Activated CD4-positive, alpha-beta T cell treated with anti-CD3 and anti-CD28 coated beads for 48 hours (primary cell): ENCODE data around the gene PEX5L.

Source experiments
- DNase-seq: peaks from one replicate; pipeline ENCODE4 v3.0.0-alpha.2; 2020

Gene PEX5L

DNA sequence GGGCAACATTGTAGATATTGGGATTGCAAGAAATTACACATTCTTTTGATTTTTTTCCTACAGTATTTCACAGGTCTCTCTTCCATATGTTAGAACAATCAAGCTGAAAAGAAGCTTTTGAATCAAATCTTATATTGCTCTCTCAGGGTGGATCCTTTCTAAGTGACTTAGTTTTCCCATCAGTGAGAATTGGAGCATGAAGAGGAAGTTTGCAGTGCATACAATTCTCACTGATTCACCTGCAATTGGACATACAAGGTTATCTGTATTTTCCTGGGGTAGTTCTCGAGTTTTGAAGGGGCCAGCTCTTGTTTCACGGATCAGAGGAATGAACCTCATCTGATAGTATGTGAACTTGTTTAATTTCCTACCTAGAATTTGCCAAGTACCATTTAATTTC is 150.8 kb downstream of the PEX5L start:
- no peak for DNase-seq

DNA sequence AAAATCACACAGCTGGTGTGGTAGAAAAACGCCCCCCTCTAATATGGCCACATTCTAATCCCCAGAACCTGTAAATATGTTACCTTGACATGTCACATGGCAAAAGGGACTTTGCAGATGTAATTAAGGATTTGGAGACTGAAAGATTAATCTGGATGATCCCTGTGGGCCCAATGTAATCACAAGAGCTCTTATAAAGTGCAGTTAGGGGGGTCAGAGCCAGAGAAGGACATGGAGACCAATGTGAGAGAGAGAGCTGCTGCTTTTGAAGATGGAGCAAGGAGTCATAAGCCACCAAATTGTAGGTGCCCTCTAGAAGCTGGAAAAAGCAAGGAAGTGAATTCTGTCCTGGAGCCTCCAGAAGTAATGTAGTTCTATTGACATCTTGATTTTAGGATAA is 152.6 kb downstream of the PEX5L start:
- no peak for DNase-seq

DNA sequence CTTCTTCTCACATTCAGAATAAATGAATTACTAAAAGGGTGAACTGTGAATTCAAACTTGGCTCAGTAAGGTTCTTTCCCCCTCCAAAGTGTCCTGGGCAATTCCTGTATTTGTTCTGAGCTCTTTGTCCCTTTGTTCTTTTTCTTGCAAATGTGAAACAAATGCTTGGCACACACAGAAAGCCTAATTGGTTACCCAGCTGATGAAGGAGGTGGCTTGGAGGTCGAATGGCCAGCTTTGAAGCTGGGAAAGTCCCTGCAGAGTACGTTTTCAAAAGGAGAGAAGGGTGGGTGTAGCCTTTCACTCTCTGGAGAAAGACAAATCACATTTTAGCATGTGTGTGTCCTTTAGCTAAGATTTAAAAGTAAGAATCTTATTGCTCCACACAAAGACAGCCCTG is 154.4 kb downstream of the PEX5L start:
- no peak for DNase-seq

DNA sequence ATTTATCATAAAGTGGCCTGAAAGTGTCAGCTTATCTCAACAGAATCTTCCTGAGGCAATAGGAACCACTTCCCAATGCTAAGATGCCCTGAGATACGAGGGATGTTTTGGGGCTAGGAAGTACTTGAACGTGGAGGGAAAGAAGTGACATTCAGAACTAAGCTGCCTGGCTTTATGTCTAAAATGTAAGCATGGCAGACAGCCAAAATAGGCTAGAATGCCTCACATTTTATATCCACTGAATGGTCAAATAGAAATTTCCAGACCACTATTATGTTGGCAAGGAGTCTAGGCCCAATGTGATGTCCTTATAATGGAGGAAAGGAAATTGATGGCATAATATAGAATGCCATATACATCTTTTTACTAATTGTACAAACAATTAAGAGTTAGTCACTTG is 154.9 kb downstream of the PEX5L start:
- no peak for DNase-seq

DNA sequence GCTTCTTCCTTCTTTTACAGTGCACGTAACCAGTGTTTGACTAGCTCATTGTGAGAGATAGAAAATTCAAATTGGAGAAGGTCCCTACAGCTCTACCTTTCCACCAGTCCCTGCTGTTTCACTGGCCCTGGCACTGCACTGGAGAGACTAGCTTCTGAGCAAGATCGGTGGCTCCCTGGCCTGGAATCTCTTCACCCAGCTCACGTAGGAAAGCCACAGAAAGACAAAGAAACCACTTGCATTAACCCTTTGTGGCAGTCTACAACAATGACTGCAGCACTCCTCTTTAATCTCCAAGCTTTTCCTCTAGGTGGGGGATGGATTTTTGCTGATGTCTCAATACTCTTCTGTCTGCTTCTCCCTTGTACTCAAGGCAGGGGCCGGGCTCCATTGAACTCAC is 155.9 kb downstream of the PEX5L start:
- no peak for DNase-seq

DNA sequence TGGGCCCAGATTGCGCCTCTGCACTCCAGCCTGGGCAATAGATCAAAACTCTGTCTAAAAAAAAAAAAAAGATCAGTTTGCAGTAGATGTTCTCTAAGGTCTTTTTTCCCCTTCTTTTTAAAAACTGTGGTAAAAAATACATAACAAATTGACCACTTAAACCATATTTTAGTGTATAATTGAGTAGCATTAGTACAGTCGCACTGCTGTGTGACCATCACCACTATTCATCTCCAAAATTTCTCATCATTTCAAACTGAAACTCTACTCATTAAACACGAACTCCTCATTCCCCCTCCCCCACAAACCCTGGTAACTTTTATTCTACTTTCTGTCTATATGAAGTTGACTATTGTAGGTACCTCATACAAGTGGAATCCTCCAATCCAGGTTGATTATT is 160.3 kb downstream of the PEX5L start:
- no peak for DNase-seq

DNA sequence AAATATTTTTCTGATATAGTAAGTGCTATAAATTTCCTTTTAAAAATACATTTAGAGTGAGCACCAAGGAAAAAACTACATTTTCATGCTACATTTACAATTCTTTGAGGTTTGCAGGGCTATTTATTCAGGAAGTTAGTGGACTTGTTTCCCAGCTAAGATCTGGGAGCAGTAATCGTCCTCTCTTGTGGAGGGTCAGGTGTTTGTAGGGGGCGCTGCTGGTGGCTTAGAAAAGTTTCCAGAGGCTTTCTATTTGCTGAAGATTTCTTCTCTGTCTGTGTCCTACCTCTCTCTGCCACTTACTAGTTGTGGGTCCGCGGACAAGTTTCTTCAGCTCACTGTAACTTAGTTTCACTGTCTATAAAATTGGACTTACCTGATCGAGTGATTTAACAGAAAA is 163.9 kb downstream of the PEX5L start:
- DNase-seq = no peak

DNA sequence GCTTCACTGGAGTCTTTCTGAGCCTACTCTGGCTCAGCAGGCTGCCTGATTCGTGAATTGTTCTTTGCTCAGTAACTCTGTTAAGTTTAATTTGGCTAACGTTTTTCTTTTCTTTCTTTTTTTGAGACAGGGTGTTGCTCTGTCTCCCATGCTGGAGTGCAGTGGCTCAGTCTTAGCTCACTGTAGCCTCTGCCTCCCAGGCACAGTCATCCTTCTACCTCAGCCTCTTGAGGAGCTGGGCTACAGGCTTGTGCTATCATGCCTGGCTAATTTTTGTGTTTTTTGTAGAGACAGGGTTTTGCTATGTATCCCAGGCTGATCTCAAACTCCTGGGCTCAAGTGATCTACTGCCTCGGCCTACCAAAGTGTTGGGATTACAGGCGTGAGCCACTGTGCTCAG is 165.0 kb downstream of the PEX5L start:
- DNase-seq = no peak

DNA sequence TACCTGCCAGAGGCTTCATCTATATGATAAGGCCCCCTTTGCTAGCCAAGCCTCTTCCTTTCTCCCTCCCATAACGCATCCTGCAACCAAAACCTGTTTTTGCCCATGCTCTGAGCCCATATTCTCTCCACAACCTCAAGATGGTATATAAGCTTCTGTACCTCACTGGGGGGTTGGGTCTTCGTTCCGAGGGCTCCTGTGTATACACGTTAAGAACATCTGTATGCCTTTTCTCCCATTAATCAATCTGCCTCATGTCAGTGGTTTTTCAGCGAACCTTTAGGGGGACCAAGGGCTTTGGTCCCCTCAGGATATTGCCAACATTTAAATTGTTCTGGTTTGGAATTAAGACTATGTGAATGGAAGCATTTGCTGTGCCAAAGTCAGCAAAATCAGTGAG is 168.0 kb downstream of the PEX5L start:
- DNase-seq = no peak

DNA sequence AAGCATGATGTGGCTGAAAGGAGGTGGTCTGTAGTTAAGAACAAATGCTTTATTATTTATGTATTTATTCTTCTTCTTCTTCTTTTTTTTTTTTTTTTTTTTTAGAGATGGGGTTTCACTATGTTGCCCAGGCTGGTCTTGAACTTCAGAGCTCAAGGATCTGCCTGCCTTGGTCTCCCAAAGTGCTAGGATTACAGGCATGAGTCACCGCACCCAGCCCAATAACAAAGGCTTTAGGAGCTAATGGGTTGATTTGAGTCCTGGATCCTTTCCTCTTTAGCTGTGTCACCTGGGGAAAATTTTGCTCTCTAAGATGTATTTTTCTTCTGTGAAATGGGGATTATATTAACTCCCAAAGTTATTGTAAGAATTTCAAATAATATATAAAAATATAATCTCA is 168.8 kb downstream of the PEX5L start:
- no peak for DNase-seq

DNA sequence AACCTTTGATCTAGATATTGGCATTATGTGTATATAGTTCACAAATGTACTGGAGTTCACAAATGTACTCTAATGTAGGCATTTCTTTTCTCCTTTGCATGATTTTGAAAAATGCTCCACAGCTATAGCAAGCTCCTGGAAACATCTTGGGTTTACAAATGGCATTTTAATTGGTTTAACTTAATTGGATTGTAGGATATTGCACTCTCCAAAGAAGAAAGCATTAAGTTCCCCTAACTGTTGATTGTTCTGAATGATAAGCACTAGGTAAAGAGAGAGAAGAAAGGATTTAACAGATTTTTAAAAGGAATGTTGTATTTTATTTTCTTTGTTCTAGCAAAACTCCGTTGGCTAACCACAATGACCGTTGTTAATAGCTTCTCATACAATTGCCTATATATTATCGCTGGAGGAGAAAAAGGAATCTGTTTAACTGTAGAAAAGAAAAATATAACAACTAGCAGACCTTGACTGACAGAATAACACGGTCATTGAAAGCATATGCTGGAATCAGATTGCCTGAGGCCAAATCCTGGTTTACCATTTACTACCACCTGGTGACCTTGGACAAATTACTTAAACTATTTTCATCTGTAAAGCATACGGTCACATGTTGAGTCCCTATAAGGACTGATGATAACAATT is 170.8 kb downstream of the PEX5L start:
- no peak for DNase-seq

DNA sequence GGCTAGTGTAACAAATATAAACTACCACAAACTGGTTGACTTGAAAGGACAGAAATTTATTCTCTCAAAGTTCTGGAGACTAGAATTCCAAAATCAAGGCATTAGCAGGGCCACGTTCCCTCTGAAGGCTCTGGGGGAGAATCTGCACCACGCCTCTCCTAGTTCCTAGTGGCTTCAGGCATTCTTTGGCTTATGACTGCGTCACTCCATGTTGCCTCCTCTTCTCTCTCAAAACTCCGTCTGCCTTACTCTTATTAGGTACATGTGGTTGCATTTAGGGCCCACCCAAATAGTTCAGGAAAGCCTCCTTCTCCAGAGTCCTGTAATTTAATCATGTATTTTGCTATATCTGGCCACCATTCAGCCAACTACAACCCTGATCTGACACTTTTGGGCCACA is 174.8 kb downstream of the PEX5L start:
- no peak for DNase-seq

DNA sequence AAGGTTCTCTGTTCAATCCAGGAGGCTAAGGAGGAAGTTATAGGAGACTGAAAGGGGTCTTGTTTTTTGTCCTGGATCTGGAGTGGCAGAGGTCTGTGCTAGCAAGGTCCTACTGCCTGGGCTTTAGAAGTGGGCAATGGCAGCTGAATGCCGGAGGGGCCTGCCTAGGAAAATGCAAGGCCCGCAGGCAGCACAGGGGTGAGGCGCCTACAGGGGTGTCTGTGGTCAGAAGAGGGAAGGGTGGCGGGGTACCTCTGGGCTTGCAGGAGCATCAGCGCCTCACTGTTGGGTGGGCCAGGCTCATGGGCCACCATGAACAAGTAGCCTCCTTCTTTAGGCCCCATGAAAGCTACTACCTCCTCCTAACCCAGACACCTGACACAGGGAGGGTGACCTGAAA is 175.4 kb downstream of the PEX5L start:
- DNase-seq = no peak

DNA sequence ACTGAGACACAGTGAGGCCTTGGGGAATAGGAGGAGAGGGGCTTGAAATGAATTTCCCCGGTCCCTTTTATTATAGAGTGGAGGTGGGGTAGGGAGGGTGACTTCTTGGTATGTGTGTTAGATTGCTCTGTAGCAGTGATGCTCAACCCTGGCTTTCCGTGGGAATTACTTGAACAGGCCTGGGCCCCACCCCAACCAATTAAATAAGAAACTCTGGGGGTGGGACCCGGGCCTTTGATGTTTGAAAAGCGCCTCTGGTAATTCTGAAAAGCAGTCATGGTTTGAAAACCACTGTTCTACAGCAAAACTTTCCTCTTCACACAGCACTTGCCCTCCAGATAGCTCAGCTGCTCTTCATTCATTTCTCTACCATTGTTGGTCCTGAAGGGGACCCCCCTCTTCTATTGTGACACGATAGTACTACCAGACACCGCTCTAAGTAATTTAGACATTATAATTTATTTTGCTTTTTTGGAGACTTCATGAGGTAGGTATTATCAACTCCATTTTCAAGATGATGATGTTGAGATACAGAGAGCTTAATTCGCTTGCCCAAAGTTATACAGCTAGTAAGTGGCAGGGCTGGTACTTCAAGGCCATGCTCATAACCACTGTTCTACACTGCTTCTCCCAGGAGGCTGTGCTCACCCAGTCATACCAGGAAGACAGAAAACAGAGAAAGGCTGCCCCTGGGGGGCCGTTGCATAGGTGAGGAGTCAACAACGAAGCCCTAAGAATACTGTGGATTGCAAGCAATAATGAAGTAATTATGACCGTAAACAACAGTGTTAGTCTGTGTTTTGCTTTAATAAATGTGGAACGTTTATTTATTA is 176.2 kb downstream of the PEX5L start:
- DNase-seq = peak; percentile 16

DNA sequence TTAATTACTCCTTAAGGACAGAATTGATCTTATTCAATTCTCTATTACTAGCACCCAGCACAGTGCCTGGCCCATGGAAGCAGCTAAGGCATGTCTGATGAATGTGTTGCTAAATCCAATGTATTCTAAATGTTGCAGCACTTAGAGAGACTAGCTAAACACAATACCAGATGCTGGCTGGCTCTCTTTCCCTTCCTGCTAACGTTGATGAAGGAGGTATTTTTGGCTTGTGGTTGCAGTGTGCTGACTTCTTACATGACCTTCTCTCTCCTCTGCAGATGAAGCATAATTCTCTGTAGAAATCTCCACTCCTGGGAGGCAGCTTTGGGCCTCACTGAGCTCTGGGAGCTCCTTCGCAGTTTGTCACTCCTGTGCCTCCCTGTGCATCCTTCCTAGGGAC is 183.6 kb downstream of the PEX5L start:
- no peak for DNase-seq

DNA sequence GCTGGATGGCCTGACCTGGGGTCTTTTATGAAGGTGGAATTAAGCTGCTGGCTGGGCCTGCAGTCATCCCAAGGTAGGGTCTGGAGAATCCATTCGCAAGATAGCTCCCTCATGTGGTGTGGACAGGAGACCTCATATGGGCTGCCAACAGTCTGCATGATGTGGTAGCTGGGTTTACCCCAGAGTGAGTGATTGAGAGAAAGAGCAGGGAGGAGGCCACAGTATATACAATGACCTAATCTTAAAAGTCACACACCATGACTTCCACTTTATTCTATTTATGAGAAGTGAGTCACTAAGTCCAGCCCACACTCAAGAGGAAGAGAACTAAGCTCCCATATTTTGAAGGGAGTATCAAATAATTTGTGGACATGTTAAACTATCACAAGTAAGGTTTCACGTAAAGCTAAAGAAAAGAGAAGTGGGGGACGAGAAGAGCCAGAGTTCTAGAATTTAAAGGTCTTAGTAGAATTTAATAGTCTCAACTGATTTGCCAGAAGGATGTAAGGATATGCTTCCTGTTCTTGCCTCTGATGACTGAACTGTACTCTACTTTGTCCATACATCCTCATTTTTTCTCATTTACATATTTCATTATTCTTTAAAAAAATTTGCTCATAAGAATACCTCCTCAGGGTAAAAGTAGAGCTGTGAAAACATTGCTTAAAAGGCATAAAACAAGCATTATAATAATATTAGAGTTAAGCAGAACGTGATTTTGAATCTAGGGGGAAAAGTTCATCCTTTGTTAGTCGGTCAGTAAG is 184.4 kb downstream of the PEX5L start:
- DNase-seq = no peak

DNA sequence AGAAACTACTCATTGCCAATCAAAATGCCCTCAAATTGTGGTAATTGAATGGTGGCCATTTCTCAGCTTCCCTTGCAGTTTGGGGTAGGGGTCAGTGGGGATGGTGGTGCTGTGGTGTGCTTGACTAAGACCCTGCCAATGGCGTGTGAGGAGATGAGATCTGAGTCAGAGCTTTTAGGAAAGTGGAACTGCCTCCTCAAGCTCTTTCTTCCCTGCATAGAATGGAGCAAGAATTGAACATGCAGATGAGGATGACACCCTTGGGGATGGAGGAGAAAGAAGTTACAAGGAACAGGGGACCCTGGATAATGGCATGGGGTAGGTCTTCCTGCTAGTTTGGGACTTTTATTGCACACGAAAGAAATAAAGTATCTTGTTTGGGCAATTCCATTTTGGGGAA is 188.0 kb downstream of the PEX5L start:
- no peak for DNase-seq

DNA sequence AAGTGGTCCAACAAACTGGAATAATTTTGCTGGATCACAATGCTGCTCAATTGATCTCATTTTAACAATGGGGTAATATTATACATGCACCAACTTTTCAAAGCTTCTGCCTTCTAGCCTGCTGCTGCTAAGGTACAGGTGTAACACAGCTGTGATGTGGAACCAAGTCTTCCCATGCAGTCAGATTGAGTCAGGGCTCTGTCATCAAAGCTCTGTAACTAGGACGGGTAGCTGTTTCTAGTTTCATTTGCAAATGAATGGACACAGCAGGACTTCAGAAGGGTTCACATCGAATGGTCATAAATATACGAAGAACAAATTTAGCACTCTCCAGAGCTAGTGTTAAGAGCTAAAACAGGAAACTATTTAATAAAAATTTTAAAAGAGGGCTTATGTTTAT is 194.7 kb downstream of the PEX5L start:
- no peak for DNase-seq

DNA sequence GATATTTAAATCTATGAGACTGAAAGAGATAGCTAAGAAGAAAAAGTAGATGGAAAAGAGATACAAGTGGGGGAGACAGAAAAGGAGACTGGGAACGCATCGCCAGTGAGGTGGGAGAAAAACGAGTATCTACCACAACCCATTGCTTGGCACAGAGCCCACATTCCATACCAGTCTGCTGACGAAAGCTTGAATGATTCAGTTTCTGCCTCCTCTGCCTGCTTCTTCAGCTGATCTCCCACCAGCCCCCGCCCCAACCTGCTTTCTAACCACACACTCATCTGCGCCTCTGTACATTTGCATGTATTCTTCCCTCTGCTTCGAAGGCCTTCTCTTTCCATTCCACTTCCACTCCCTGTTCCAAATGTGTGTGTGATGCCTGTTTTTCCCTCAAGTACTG is 195.8 kb downstream of the PEX5L start:
- no peak for DNase-seq

DNA sequence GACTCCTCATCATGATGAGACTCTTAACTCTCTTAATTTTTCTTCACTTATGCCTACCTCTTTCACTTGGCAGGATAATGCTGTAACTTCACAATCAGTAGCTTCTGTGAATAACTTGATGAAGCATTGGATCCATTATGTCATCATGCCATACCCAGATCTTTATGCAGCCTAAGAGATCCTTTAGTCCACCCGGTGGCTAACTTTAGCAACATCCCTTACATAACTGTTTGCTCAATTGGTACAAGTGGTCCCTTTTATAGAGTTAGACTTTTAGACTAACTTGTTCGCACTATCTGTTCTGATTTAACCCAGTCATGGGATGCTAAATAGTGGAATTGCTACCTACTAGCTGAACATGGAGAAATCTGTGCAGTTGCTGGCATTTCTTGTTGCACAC is 199.4 kb downstream of the PEX5L start:
- DNase-seq = no peak

DNA sequence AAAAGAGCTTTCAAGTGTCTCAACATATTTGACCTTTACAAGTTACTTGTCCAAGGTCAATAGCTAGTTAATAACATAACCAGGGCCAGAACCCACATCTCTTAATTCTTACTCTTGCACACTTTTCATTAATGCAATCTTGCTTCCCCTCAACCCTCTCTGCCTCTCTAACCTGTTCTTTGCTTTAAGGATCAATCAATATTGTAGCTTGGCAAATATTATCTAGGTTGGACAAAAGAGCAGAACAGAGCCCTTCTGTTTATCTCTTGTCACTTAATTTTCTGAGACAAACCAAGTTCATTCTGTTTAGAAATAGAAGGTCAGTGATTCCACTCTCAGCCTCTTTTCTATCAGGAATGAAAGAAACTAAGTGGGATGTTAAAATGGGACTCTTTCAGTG is 203.4 kb downstream of the PEX5L start:
- no peak for DNase-seq

DNA sequence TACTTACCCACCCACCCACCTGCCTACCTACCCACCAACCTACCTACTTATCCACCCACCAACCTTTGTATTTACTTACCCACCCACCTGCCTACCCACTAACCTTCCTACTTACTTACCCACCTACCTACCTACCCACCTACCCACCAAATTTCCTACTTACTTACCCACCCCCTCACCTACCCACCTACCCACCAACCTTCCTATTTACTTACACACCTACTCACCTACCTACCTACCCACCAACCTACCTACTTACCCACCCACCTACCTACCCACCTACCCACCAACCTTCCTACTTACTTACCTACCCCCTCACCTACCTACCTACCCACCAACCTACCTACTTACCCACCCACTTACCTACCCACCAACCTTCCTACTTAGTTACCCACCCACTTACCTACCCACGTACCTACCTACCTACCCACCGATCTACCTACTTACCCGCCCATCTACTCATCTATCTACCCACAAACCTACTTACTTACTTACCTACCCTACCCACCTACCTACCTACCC is 204.3 kb downstream of the PEX5L start:
- DNase-seq = no peak

DNA sequence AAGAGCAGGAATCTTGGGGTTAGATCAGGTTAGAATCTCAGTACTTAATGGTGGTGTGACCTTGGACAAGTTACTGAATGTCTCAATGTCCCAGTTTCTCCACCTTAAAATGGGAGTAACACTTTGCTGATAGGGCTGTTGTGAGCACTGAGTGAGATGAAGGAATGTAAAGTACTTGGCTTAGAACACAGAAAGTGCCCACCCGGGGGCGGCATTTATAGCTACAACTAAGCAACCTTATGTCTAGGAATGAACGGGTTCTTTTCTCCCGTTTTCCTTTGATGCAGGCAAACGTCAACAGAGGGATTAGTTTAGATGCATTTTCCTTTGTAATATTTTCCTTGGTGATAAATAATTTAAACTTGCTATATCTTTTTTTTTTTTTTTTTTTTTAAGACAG is 207.3 kb downstream of the PEX5L start:
- no peak for DNase-seq

DNA sequence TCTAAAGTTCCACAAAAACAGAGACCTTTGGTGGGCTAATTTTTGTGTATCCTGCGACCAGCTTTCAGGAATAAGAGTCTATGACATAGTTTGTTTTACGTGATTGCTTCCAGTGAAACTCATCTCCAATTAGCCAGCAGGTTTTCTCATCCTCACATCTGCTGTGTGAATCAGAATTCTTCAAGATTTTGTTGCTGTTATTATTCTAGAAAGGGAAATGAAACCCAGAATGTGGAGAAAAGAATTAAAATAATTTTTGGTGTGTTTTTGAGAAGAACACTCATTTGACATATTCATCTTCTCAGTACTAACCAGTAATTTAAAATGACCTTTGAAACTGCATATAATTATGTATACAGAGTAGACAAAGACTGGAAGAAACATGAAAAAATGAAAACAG is 208.0 kb downstream of the PEX5L start:
- no peak for DNase-seq
